Natural killer cell (primary cell): Measurements from ENCODE around the gene CAMK2N1. TPM values are rescaled to one million over a fixed set of nuclear protein-coding genes. Genes with fewer than 3 reads are reported as not detected.
A peak's percentile ranks its signal among the peaks of the same experiment; 100 is the strongest.

ENCODE experiments used
- ATAC-seq, 3 donors: fragments of 150-1000 bp in 2 of 3; fragments of 200-7000 bp in 1 of 3; cut with Tn5 transposase; 1 replicate in 1 of 3; 2 replicates in 2 of 3; pipeline ENCODE4 v1.10.0; 2021; ENCODE audit warnings: mild to moderate bottlenecking in 2 of 3, moderate library complexity in 2 of 3
- DNase-seq, 2 donors: peaks; one replicate each; pipeline versions ENCODE4 v3.0.0 to v3.0.0-alpha.2; 2013 to 2021; ENCODE audit warnings: mixed read lengths in 1 of 2
- H3K27ac ChIP-seq: one replicate; pipeline ENCODE4 v1.5.1; 2013; ENCODE audit warnings: mild to moderate bottlenecking, low read length
- H3K27me3 ChIP-seq: one replicate; pipeline ENCODE4 v1.6.1; 2013; ENCODE audit warnings: low read length; ENCODE audit not compliant: control insufficient read depth, insufficient read depth
- H3K36me3 ChIP-seq: one replicate; pipeline ENCODE4 v1.6.1; 2013; ENCODE audit warnings: low read length; ENCODE audit not compliant: control insufficient read depth, insufficient read depth
- H3K4me1 ChIP-seq: one replicate; pipeline ENCODE4 v1.6.1; 2013; ENCODE audit warnings: low read length; ENCODE audit not compliant: control insufficient read depth, insufficient read depth
- H3K4me3 ChIP-seq: one replicate; pipeline ENCODE4 v1.5.1; 2013; ENCODE audit warnings: low read length
- H3K9me3 ChIP-seq: one replicate; pipeline ENCODE4 v1.6.1; 2013; ENCODE audit warnings: low read length; ENCODE audit not compliant: control insufficient read depth, insufficient read depth
- H3K27ac Mint-ChIP-seq, 2 donors: one replicate each; pipeline ENCODE4 v1.8.0; 2022; ENCODE audit warnings: mild to moderate bottlenecking in 2 of 2, mixed read lengths in 2 of 2, moderate library complexity in 1 of 2
- H3K27me3 Mint-ChIP-seq, 2 donors: one replicate each; pipeline ENCODE4 v1.8.0; 2022; ENCODE audit warnings: low read depth in 2 of 2, mixed read lengths in 2 of 2
- H3K36me3 Mint-ChIP-seq: one replicate; pipeline ENCODE4 v1.8.0; 2022; ENCODE audit warnings: mixed read lengths
- H3K4me1 Mint-ChIP-seq, 2 donors: one replicate each; pipeline ENCODE4 v1.8.0; 2022; ENCODE audit warnings: mixed read lengths in 2 of 2
- H3K4me3 Mint-ChIP-seq: one replicate; pipeline ENCODE4 v1.8.0; 2022; ENCODE audit warnings: mild to moderate bottlenecking, moderate library complexity, mixed read lengths
- H3K9me3 Mint-ChIP-seq, 2 donors: one replicate each; pipeline ENCODE4 v1.8.0; 2022; ENCODE audit warnings: mixed read lengths in 2 of 2
- WGBS: methylation state at CpG from one replicate; pipeline ENCODE4 v1.1.7; 2013; ENCODE audit warnings: missing lambda C conversion rate; ENCODE audit not compliant: insufficient coverage; 5-methylcytosine and 5-hydroxymethylcytosine counted together
- intact Hi-C: fragments of 100-400 bp; cut with micrococcal nuclease; formaldehyde crosslinking; loops from one replicate; pipeline ENCODE4 v1.14.2; 2022
- total RNA-seq, 4 donors: library from RNA; stranded (reverse); fragments of 120-200 nt in 1 of 4; gene quantifications; one replicate each; pipeline versions ENCODE4 v1.2.3 to v1.2.4, GENCODE V29; 2013 to 2022
- TF ChIP-seq, protein P1 (sequence below): fragments of 200-600 bp; IDR thresholded peaks from one replicate; pipeline ENCODE4 v1.8.0; 2022; ENCODE audit warnings: antibody characterized with exemption

CAMK2N1 gene
- total RNA-seq, 3 donors from 2014 or later (not counting 1 experiment from before 2014, with no cell fraction given), result 1.6 to 2.6 (median 1.6) TPM

- Histone ChIP-seq H3K27me3 (peaks cover 28% of the 10 kb centered on the region), H3K36me3 (no peaks in the 10 kb centered on the region), H3K27ac (no peak overlapping the region), H3K4me1 (peaks cover 21% of the 10 kb centered on the region), H3K4me3 (no peak overlapping the region), H3K9me3 (no peaks in the 10 kb centered on the region)
- peak in 1 of 3 donors; percentile 30 for ATAC-seq
- Mint-ChIP-seq H3K36me3 (no peaks in the 10 kb centered on the region), H3K27ac (no peak overlapping the region), H3K4me3 (no peak overlapping the region), H3K4me1 (peaks cover 0 to 13% of the 10 kb centered on the region in 2 donors), H3K9me3 (no peaks in the 10 kb centered on the region), H3K27me3 (peaks cover 41 to 70% of the 10 kb centered on the region in 2 donors)
- TF ChIP-seq, protein P1, sequence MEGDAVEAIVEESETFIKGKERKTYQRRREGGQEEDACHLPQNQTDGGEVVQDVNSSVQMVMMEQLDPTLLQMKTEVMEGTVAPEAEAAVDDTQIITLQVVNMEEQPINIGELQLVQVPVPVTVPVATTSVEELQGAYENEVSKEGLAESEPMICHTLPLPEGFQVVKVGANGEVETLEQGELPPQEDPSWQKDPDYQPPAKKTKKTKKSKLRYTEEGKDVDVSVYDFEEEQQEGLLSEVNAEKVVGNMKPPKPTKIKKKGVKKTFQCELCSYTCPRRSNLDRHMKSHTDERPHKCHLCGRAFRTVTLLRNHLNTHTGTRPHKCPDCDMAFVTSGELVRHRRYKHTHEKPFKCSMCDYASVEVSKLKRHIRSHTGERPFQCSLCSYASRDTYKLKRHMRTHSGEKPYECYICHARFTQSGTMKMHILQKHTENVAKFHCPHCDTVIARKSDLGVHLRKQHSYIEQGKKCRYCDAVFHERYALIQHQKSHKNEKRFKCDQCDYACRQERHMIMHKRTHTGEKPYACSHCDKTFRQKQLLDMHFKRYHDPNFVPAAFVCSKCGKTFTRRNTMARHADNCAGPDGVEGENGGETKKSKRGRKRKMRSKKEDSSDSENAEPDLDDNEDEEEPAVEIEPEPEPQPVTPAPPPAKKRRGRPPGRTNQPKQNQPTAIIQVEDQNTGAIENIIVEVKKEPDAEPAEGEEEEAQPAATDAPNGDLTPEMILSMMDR, result no peak
- WGBS, result 57% methylated on average over 7 of the region's 7 CpGs
- intact Hi-C loops, result no loop called here
- no peak for DNase-seq
These were observed 4.9 kb downstream of the CAMK2N1 start for GRCh38 chr1:20480951-20481617.

GRCh38 chr1:20480243-20480944, 5.6 kb downstream of the CAMK2N1 start:
- Mint-ChIP-seq H3K27ac (no peak overlapping the region), H3K4me1 (peaks cover 0 to 8% of the 10 kb centered on the region in 2 donors), H3K9me3 (no peaks in the 10 kb centered on the region), H3K27me3 (peaks cover 42 to 69% of the 10 kb centered on the region in 2 donors), H3K36me3 (no peaks in the 10 kb centered on the region), H3K4me3 (no peak overlapping the region)
- H3K36me3 ChIP-seq, result no peaks in the 10 kb centered on the region
- no peaks in the 10 kb centered on the region for H3K9me3 ChIP-seq
- no peak overlapping the region for H3K27ac ChIP-seq
- TF ChIP-seq, protein P1, result no peak
- peaks cover 28% of the 10 kb centered on the region for H3K27me3 ChIP-seq
- no peak overlapping the region for H3K4me3 ChIP-seq
- DNase-seq (no peak), ATAC-seq (no peak)
- intact Hi-C loops, result no loop called here
- peaks cover 18% of the 10 kb centered on the region for H3K4me1 ChIP-seq
- 84% methylated on average over 9 of the region's 10 CpGs for WGBS

- WGBS, result 83% methylated on average over 4 of the region's 4 CpGs
- no peaks in the 10 kb centered on the region for H3K9me3 ChIP-seq
- intact Hi-C loops, result no loop called here
- ATAC-seq (no peak), DNase-seq (no peak)
- no peaks in the 10 kb centered on the region for H3K36me3 ChIP-seq
- H3K4me1 ChIP-seq, result peaks cover 15% of the 10 kb centered on the region
- TF ChIP-seq, protein P1, result no peak
- H3K36me3 Mint-ChIP-seq, result no peaks in the 10 kb centered on the region
- H3K27ac Mint-ChIP-seq, result no peak overlapping the region
- H3K27ac ChIP-seq, result no peak overlapping the region
- peaks cover 47 to 71% of the 10 kb centered on the region in 2 donors for H3K27me3 Mint-ChIP-seq
- peaks cover 0 to 7% of the 10 kb centered on the region in 2 donors for H3K4me1 Mint-ChIP-seq
- H3K27me3 ChIP-seq, result peaks cover 25% of the 10 kb centered on the region
- no peaks in the 10 kb centered on the region for H3K9me3 Mint-ChIP-seq
- H3K4me3 Mint-ChIP-seq, result no peak overlapping the region
- H3K4me3 ChIP-seq, result no peak overlapping the region
These were observed 6.2 kb downstream of the CAMK2N1 start for GRCh38 chr1:20479840-20480239.
